MV-4-11 (cell line): Measurements from ENCODE around the gene CEP131.

ENCODE experiments used
- DNase-seq: peaks from one replicate; lab custom pipeline; 2025; lab: John Stamatoyannopoulos, UW

The CEP131 gene

DNA sequence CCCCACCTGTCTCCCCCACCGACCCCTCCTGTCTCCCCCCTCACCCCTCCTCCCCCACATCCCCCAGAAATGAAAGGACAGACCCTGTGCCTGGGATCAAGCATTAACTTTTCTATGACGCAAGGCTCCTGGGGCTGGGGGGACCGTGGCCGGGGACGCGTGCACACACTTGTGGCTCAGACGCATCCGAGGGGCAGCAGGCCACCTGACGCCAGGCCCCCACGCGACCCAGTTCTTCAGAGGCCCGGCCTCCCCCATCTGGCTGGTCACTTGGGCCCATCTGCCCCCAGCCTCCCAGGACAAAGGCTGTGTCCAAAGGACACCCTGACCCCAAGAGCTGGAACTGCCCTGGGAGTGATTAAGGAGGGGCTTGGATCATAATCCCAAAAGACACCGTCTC is 71.5 kb downstream of the CEP131 start:
- no peak for DNase-seq

DNA sequence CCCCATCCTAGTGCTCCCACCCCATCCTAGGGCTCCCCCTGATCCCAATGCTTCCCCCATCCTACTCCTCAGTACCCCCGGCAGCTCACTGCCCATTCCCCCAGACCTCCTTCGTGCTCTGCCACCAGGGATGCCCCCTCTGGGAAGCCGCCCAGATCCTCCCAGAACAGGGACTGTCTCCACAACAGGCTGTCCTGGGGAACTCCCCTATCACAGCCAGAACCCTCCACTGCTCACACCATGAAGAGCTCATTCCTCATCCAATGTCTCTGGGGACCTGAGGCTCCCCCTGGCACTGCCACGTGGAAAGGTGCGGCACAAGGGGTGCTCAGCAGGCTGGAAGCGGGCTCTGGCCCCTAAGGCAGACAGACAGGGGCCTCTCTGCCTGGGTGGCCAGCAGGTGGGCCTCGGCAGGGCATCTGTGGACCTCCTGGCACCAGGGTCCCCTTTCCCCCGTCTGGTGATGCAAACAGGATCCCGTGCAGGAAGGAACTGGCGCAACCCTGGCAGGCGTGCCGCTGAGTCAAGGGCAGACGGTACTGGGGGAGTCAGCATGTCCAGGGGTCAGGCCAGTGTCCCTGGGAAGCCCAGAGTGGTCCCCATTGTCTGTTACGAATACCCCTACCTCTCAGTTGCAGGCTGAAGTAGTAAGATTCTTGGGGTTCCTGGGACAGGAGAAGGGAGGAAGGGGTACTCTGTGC is 72.2 kb downstream of the CEP131 start:
- no peak for DNase-seq

DNA sequence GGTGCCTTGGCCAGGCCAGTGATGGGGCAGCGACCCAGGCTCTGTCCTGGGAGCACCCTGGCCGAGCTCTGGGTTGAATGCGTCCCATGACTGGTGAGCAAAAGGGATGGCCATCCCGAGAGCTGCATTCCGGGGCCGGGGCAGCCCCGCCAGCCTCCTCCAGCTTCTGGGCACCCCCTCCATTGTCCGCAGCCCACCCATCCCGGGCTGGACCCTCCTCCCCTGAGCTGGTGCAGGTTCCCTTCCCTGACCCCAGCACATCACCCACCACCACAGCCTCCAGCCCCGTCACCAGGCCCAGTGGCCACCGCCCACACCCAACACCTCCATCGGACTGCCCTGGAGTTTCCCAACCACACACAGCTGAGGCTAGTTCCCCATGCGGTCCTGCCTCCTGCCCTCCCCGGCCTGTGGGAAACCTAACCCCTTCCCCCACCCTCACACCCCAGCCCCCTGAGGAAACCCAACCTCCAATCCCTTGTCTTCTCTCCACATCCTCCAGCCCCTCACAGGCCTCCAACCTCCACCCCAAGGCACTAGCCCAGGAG is 73.7 kb downstream of the CEP131 start:
- DNase-seq, result no peak

DNA sequence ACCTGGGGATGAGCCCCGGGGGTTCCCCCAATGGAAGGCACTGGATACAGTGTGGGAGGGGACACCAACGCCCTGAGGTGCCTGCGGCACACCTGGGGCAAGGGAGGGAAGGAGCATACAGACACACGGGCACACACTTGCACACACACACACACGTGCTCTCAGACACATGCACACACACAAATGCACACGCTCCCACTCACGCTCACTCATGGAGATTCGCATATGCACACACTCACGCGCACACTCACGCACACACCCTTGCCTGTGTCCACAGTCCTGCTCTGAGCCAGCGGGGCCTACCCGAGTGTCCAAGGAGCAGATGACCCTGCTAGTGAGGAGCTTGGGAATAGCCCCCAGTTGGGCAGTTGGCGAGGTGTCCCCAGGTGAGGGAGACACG is 74.2 kb downstream of the CEP131 start:
- DNase-seq, result no peak

DNA sequence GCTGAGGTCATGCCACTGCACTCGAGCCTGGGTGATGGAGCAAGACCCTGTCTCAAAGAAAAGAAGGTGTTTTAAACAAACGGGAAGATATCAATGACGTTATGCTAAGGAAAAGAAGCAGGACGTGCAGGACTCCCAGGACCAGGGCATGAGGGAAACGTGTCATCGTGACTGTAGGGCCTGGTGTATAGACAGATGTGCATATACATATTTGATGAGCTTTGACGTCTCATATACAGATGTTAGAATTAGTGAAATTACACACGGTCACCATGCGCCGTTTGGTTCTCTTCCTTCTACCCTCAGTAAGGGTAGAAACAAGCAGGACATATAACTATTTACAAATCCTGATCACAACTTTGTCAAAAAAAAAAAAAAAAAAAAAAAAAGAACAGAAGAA is 75.1 kb downstream of the CEP131 start:
- DNase-seq, result no peak

DNA sequence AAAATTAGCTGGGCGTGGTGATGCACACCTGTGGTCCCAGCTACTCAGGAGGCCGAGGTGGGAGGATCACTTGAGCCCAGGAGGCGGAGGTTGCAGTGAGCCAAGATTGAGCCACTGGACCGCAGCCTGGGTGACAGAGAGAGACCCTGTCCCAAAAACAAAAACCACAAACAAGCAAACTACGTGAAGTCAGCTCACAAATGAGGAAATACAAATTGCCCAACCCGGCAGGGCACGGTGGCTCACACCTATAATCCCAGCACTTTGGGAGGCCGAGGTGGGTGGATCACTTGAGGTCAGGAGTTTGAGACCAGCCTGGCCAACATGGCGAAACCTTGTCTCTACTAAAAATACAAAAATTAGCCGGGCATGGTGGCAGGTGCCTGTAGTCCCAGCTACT is 76.6 kb downstream of the CEP131 start:
- DNase-seq, result peak; percentile 3

DNA sequence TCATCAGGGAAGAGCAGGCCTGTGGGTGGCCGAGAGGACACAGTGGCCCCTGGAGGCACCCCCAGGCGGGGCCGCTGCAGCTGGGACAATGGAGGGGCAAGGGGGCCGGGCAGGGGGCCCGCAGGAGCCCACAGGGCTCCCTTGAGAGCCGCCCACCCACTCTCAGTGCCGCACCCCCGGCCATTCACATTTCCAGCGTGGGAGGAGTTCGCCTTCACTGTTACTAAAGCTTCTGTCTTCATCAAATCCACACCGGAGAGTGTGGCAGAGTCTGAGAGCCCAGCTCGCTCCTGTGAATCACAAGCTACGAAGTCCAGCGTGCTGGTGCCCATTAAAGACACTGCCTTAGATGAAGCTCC is 78.4 kb downstream of the CEP131 start:
- DNase-seq, result no peak

DNA sequence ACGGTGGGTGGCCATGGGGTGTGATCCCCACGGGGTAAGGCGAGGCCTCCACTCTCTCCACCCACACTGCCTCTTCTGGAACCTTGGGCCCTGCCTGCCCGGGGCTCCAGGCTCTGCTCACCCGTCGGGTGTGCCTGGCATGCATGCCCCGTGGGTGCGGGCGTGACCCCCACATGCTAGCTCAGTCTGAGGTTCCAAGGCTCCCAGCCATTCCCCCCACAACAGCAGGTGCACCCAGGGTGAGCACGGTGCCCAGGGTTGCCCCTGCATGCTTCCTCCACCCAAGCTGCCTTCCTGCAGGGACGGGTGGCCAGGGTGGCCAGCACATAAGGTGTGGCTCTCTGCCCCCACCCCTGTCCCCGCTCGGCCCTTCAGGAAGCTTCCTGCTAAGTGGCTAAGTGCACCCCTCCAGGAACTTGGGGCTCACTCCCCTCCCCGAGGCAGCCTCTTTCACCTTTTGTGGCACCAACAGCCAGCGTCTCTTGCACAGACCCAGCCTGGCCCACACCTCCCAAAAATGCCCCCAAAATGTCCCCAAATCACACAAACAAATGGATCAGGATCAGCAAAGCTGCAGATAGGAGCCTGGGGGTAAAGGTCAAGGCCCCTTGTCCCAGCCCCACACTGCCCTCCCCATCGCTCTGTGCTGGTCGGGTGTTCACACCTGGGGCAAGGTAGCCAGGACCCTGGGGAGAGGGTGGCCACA is 78.9 kb downstream of the CEP131 start:
- DNase-seq, result no peak

DNA sequence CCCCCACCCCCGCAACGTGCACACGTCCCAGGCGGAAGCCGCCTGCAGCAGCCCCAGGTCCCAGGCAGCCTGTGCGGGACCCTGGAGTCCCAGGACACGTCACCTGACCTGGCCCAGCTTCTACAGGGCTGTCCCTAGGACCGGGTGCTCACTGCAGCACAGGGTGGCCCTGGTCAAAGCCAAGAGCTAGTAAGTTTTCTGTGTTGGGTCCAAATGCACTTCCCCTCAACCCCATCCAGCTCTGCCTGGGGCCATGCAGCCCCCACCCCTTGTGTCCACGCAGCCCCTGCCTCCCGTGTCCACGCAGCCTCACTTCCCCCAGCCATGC is 79.6 kb downstream of the CEP131 start:
- DNase-seq, result no peak

DNA sequence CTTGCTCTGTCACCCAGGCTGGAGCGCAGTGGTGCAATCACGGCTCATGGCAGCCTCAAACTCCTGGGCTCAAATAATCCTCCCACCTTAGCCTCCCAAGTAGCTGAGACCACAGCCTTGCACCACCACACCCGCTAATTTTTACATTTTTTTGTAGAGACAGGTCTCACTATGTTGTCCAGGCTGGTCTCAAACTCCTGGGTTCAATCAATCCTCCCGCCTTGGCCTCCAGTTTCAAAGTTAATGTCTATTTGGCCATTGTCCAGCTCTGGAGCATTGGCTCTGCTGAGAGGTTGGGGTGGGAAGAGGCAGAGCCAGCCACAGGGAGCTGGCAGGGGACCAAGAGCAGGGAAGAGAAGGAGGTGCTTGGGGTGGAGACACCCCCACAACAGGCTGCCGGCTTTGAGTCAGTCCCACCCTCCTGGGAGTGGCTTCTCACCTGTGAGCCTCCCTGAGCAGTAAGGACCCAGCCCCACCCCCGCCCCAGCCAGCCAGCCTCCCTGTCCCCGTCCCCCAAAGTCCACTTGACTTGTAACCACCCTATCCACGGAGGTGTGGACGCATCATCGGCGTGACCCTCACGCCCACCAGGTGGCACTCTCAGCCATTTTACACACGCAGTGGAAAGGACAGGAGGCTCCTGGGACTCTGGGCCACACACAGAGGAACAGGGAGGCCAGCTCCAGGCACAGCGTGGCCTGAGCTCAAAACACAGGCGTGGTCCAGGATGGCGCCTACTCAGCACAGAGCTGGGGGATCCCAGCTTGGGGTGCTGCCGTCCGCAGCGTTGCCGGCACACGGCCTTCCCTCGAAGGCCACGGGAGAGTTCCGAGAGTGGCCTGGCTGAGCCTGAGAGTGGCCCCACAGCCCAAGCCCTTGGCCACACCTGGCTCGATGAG is 80.2 kb downstream of the CEP131 start:
- peak; percentile 67 for DNase-seq

DNA sequence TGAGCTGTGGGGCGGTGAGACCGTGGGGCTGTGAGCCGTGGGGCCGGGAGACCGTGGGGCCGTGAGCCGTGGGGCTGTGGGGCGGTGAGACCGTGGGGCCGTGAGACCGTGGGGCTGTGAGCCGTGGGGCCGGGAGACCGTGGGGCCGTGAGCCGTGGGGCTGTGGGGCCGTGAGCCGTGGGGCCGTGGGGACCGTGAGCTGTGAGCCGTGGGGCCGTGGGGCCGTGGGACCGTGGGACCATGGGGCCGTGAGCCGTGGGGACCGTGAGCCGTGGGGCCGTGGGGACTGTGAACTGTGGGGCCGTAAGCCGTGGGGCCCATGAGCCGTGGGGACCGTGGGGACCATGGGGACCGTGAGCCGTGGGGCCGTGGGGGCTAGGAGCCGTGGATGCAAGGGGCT is 82.1 kb downstream of the CEP131 start:
- no peak for DNase-seq

DNA sequence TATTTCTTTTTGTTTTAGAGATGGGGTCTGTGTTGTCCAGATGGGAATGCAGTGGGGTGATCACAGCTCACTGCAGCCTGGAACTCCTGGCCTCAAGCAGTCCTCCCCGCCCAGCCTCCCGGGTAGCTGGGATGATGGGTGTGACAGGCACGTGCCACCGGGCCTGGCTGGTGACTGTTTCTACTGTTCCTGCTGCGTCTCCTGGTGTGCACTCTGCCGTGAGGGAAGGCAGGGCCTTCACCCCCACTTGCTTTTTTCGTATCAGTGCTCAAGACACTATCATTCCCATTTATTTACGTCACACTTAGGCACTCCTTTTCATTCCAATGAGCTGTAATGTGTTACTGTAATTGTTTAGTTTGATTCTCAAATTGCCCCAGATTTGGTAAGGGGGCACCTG is 82.7 kb downstream of the CEP131 start:
- no peak for DNase-seq
